HepG2 (cell line): ENCODE results near the gene RANBP3. TPM values are rescaled to one million over a fixed set of nuclear protein-coding genes. Genes with fewer than 3 reads are reported as not detected.

Experiments used
- HNRNPH1 ChIP-seq: fragments of 200-400 bp; formaldehyde crosslinking; optimal IDR thresholded peaks from 2 replicates; pipeline ENCODE3; 2017; ENCODE audit warnings: mild to moderate bottlenecking, low read depth, low read length
- JUND ChIP-seq: sonication (generic); formaldehyde crosslinking; IDR thresholded peaks from 2 replicates; pipeline ENCODE4 v1.8.0; 2022; ENCODE audit warnings: mild to moderate bottlenecking, missing genetic modification reagents
- KIAA2018 ChIP-seq: sonication (generic); formaldehyde crosslinking; IDR thresholded peaks from 2 replicates; pipeline ENCODE4 v1.5.0; 2020; ENCODE audit warnings: mild to moderate bottlenecking, missing genetic modification reagents, borderline replicate concordance
- MED8 ChIP-seq: sonication (generic); formaldehyde crosslinking; IDR thresholded peaks from 2 replicates; pipeline ENCODE4 v1.8.1; 2023; ENCODE audit warnings: mild to moderate bottlenecking, missing genetic modification reagents; ENCODE audit not compliant: insufficient replicate concordance
- SNAPC2 ChIP-seq: sonication (generic); formaldehyde crosslinking; IDR thresholded peaks from 2 replicates; pipeline ENCODE4 v1.8.1; 2022; ENCODE audit warnings: mild to moderate bottlenecking, missing genetic modification reagents
- SP1 ChIP-seq, 2 experiments: fragments of 450-650 bp in 1 of 2; sonication (generic) in 1 of 2; formaldehyde crosslinking in 1 of 2; IDR thresholded peaks; 2 replicates each; pipeline versions ENCODE4 v1.4.0 to v1.6.1; 2016 to 2020; ENCODE audit warnings: missing genetic modification reagents in 1 of 2
- TBL1XR1 ChIP-seq: fragments of 150-350 bp; IDR thresholded peaks from 2 replicates; pipeline ENCODE4 v1.6.1; 2014; ENCODE audit warnings: borderline replicate concordance, low read length; ENCODE audit not compliant: partially characterized antibody
- TOE1 ChIP-seq: sonication (generic); formaldehyde crosslinking; IDR thresholded peaks from 2 replicates; pipeline ENCODE4 v1.4.0; 2020; ENCODE audit warnings: mild to moderate bottlenecking, missing genetic modification reagents
- TRIM24 ChIP-seq: sonication (generic); formaldehyde crosslinking; IDR thresholded peaks from 2 replicates; pipeline ENCODE4 v1.8.0; 2022; ENCODE audit warnings: mild to moderate bottlenecking, missing genetic modification reagents
- ZBED4 ChIP-seq: sonication (generic); formaldehyde crosslinking; IDR thresholded peaks from 2 replicates; pipeline ENCODE4 v1.4.0; 2020; ENCODE audit warnings: missing genetic modification reagents, borderline replicate concordance
- ZNF138 ChIP-seq: sonication (generic); formaldehyde crosslinking; IDR thresholded peaks from 2 replicates; pipeline ENCODE4 v1.5.0; 2020; ENCODE audit warnings: mild to moderate bottlenecking, low read depth, missing genetic modification reagents
- ZNF720 ChIP-seq: sonication (generic); formaldehyde crosslinking; IDR thresholded peaks from 2 replicates; pipeline ENCODE4 v1.4.0; 2020; ENCODE audit warnings: missing genetic modification reagents
- ZNF768 ChIP-seq: sonication (generic); formaldehyde crosslinking; IDR thresholded peaks from 2 replicates; pipeline ENCODE4 v1.4.0; 2020; ENCODE audit warnings: missing genetic modification reagents
- ZSCAN29 ChIP-seq: sonication (generic); formaldehyde crosslinking; conservative IDR thresholded peaks from 2 replicates; pipeline ENCODE4 v1.4.0; 2020; ENCODE audit warnings: mild to moderate bottlenecking, missing genetic modification reagents
- polyA plus RNA-seq, 8 experiments: library from polyadenylated mRNA; depleted of rRNA in 3 of 8; stranded (reverse) in 7 of 8; unstranded in 1 of 8; fragments of >200 nt; fragmentation: Illumina TruSeq in 4 of 8; extraction: Trizol in 4 of 8; gene quantifications; 2 replicates each; pipeline versions ENCODE4 v1.2.1 to v1.2.3, GENCODE V29; 2011 to 2016; ENCODE audit warnings: low read depth in 4 of 8, missing spikeins in 1 of 8, mixed read lengths in 1 of 8; ENCODE audit not compliant: insufficient read depth in 1 of 8
- total RNA-seq, 5 experiments: library from RNA; depleted of rRNA; stranded (reverse); fragments of >200 nt; fragmentation: Illumina TruSeq; extraction: Trizol; gene quantifications; 2 replicates each; pipeline ENCODE4 v1.2.3, GENCODE V29; 2016; ENCODE audit warnings: low read depth in 1 of 5

The RANBP3 gene
- total and polyA plus RNA-seq, 2 of the 13 experiments (the other 11 are each of a cell fraction or from before 2014, with no cell fraction given): 39.5 to 149 TPM

GRCh38 chr19:5961969-5962945 lies 15.7 kb downstream of the RANBP3 start (continued):
- no peak for TF ChIP-seq KIAA2018 (CRISPR knock-in tag)
- peak; percentile 43; the same call in 1 of the 2 replicates for TF ChIP-seq ZBED4
- no peak for TF ChIP-seq HNRNPH1
- no peak for TF ChIP-seq TRIM24 (CRISPR knock-in tag)
- no peak for TF ChIP-seq SP1 (IDR thresholded peaks at IDR 0.05)
- TF ChIP-seq SP1 (CRISPR knock-in tag; IDR thresholded peaks at IDR 0.05): no peak
- TF ChIP-seq ZNF138 (CRISPR knock-in tag): no peak
- TF ChIP-seq ZSCAN29 (CRISPR knock-in tag): peak; percentile 82; the same call in 1 of the 2 replicates
- TF ChIP-seq ZNF720: no peak
- TF ChIP-seq SNAPC2 (CRISPR knock-in tag): peak; percentile 95
- peak; percentile 43 for TF ChIP-seq MED8
- TF ChIP-seq TBL1XR1: peak; percentile 33
- 0 out of 2 replicates have a peak, but pooled peaks have one; percentile 35 for TF ChIP-seq ZNF768
- no peak for TF ChIP-seq TOE1 (CRISPR knock-in tag)
- peak; percentile 47; the same call in 1 of the 2 replicates for TF ChIP-seq JUND (CRISPR knock-in tag)
